GM12878 (cell line): Measurements from ENCODE around the gene ITGA5. TPM values are rescaled to one million over a fixed set of nuclear protein-coding genes. Genes with fewer than 3 reads are reported as not detected.

Source experiments
- ATAC-seq: fragments of 200-7000 bp; cut with Tn5 transposase; 3 replicates; pipeline ENCODE4 v1.9.1; 2020; ENCODE audit warnings: mild to moderate bottlenecking, moderate library complexity
- BruUV-seq: library from RNA; stranded (reverse); fragments of 400-500 nt; replicated peaks from 2 replicates; lab custom pipeline; 2021; lab: Mats Ljungman, UMichigan
- CTCF ChIA-PET: fragments of 300-600 bp; sonication (Branson Sonifier 250); formaldehyde crosslinking; extraction: SDS; loops from one replicate; lab custom pipeline; 2021; ENCODE audit warnings: inconsistent platforms; lab: Yijun Ruan, JAX
- POLR2A ChIA-PET: fragments of 350-600 bp; formaldehyde crosslinking; extraction: SDS; loops from one replicate; lab custom pipeline; 2021; ENCODE audit warnings: inconsistent platforms; lab: Charles Lee
- RAD21 ChIA-PET: fragments of 300-600 bp; sonication (Branson Sonifier 250); formaldehyde crosslinking; loops from one replicate; lab custom pipeline; 2023; ENCODE audit warnings: antibody characterized with exemption; ENCODE audit not compliant: unreplicated experiment; lab: Charles Lee
- SMC1A ChIA-PET: fragments of 300-600 bp; sonication (Branson Sonifier 250); formaldehyde crosslinking; loops from one replicate; lab custom pipeline; 2023; ENCODE audit not compliant: unreplicated experiment, uncharacterized antibody; lab: Charles Lee
- DNase-seq: peaks from one replicate; pipeline ENCODE4 v3.0.0-alpha.2; 2011; ENCODE audit warnings: low read depth, low spot score
- FAIRE-seq: peaks from 3 replicates; lab custom pipeline; 2011; peaks lifted over from hg19 to GRCh38; lab: Jason Lieb, UNC
- H2AFZ ChIP-seq: 2 replicates; pipeline ENCODE4 v1.6.0; 2011; ENCODE audit warnings: low read depth, low read length, control low read depth; ENCODE audit not compliant: control insufficient read depth
- H3K27ac ChIP-seq: 2 replicates; pipeline ENCODE4 v1.5.1; 2011; ENCODE audit warnings: control low read depth; ENCODE audit not compliant: control insufficient read depth, insufficient read depth
- H3K27me3 ChIP-seq, 2 experiments: replicated peaks in 1 of 2; 2 replicates each; pipeline versions ENCODE4 v1.6.0 to v1.6.1; 2011; ENCODE audit warnings: low read length in 1 of 2; ENCODE audit not compliant: control insufficient read depth in 2 of 2, insufficient read depth in 2 of 2
- H3K36me3 ChIP-seq, 2 experiments: 2 replicates each; pipeline ENCODE4 v1.5.1; 2011; ENCODE audit warnings: low read length in 1 of 2; ENCODE audit not compliant: control insufficient read depth in 2 of 2, insufficient read depth in 2 of 2
- H3K4me1 ChIP-seq: 2 replicates; pipeline ENCODE4 v1.6.1; 2011; ENCODE audit warnings: mild to moderate bottlenecking, low read length, moderate library complexity, mixed read lengths; ENCODE audit not compliant: control insufficient read depth, insufficient read depth
- H3K4me2 ChIP-seq: 2 replicates; pipeline ENCODE4 v1.6.0; 2011; ENCODE audit warnings: control low read depth; ENCODE audit not compliant: control insufficient read depth, insufficient read depth
- H3K4me3 ChIP-seq: fragments of 200-600 bp; sonication (generic); 2 replicates; pipeline ENCODE4 v1.5.1; 2016
- H3K79me2 ChIP-seq: 2 replicates; pipeline ENCODE4 v1.6.0; 2011; ENCODE audit warnings: low read length; ENCODE audit not compliant: control insufficient read depth, insufficient read depth
- H3K9ac ChIP-seq: 2 replicates; pipeline ENCODE4 v1.8.0; 2011; ENCODE audit warnings: low read length, control low read depth, mixed read lengths; ENCODE audit not compliant: control insufficient read depth, insufficient read depth
- H3K9me3 ChIP-seq: replicated peaks from 3 replicates; pipeline ENCODE4 v1.5.1; 2011; ENCODE audit warnings: mild to moderate bottlenecking, low read length; ENCODE audit not compliant: control insufficient read depth, insufficient read depth
- H4K20me1 ChIP-seq: 2 replicates; pipeline ENCODE4 v1.6.0; 2011; ENCODE audit not compliant: control insufficient read depth, insufficient read depth
- BHLHE40 ChIP-seq, 2 experiments: fragments of 450-650 bp in 1 of 2; IDR thresholded peaks; 2 replicates each; pipeline ENCODE4 v1.6.1; 2011 to 2017; ENCODE audit warnings: low read depth in 2 of 2, borderline replicate concordance in 1 of 2, improper control_type of control experiment in 1 of 2, low read length in 1 of 2, mild to moderate bottlenecking in 1 of 2
- BRCA1 ChIP-seq: IDR thresholded peaks from 2 replicates; pipeline ENCODE4 v1.6.1; 2011; ENCODE audit warnings: low read depth, low read length, improper control_type of control experiment
- FOXK2 ChIP-seq: fragments of 450-650 bp; IDR thresholded peaks from 2 replicates; pipeline ENCODE4 v1.6.1; 2017; ENCODE audit warnings: mild to moderate bottlenecking, moderate library complexity
- JUND ChIP-seq: IDR thresholded peaks from 2 replicates; pipeline ENCODE4 v1.6.1; 2012; ENCODE audit warnings: low read depth, mild to moderate bottlenecking, low read length, improper control_type of control experiment, moderate library complexity
- PML ChIP-seq: IDR thresholded peaks from 2 replicates; pipeline ENCODE4 v1.6.1; 2012; ENCODE audit warnings: low read length, inconsistent platforms
- SMC3 ChIP-seq: IDR thresholded peaks from 2 replicates; pipeline ENCODE4 v1.6.1; 2011; ENCODE audit warnings: low read length, improper control_type of control experiment, borderline replicate concordance
- SPI1 ChIP-seq: IDR thresholded peaks from 2 replicates; pipeline ENCODE4 v1.6.1; 2011; ENCODE audit warnings: low read depth, mild to moderate bottlenecking, low read length, moderate library complexity, borderline replicate concordance; ENCODE audit not compliant: insufficient read depth
- WGBS: methylation state at CpG from one replicate; pipeline ENCODE4 v1.1.6; 2016; ENCODE audit warnings: low lambda C conversion rate; ENCODE audit not compliant: insufficient replicate concordance, insufficient coverage; ENCODE audit errors: missing lambda C conversion rate; 5-methylcytosine and 5-hydroxymethylcytosine counted together
- in situ Hi-C: fragments of 300-500 bp; cut with MboI; formaldehyde crosslinking; loops from 9 replicates; pipeline ENCODE4 v1.14.3; 2018; ENCODE audit warnings: mixed read lengths
- intact Hi-C: fragments of 100-400 bp; cut with micrococcal nuclease; formaldehyde crosslinking; loops from one replicate; pipeline ENCODE4 v1.14.2; 2022; ENCODE audit not compliant: unreplicated experiment
- polyA plus RNA-seq, 11 experiments: library from polyadenylated mRNA; depleted of rRNA in 4 of 11; unstranded in 6 of 11; stranded (reverse) in 5 of 11; fragments of >200 nt; fragmentation: Nextera tagmentation in 4 of 11; fragmentation: Illumina TruSeq in 1 of 11; extraction: Ambion mirVana in 4 of 11; extraction: Trizol in 1 of 11; gene quantifications; 1 replicate in 1 of 11; 2 replicates in 10 of 11; pipeline versions ENCODE4 v1.2.1 to v1.2.3, GENCODE V29; 2011 to 2016; ENCODE audit warnings: inconsistent platforms in 2 of 11, missing spikeins in 2 of 11, low read depth in 1 of 11
- total RNA-seq, 4 experiments: library from RNA; depleted of rRNA in 3 of 4; stranded (reverse); fragments of >200 nt in 3 of 4; fragmentation: Illumina TruSeq in 1 of 4; extraction: Trizol in 1 of 4; gene quantifications; 2 replicates each; pipeline versions ENCODE4 v1.2.1 to v1.2.3, GENCODE V29; 2013 to 2021
- TF ChIP-seq, protein P1 (sequence below), 3 experiments: IDR thresholded peaks in 2 of 3; conservative IDR thresholded peaks in 1 of 3; 2 replicates each; pipeline ENCODE4 v1.5.1; 2011; ENCODE audit warnings: low read depth in 3 of 3, low read length in 3 of 3, mild to moderate bottlenecking in 3 of 3, control low read depth in 2 of 3, moderate library complexity in 2 of 3, inconsistent platforms in 1 of 3, mixed read lengths in 1 of 3; ENCODE audit not compliant: control insufficient read depth in 2 of 3, insufficient read depth in 1 of 3; ENCODE audit errors: extremely low read depth in 1 of 3
- TF ChIP-seq, protein P2 (sequence below): fragments of 450-650 bp; IDR thresholded peaks from 2 replicates; pipeline ENCODE4 v1.6.1; 2017; ENCODE audit warnings: mild to moderate bottlenecking, low read depth, inconsistent platforms; ENCODE audit not compliant: poor library complexity, severe bottlenecking
- TF ChIP-seq, protein P3 (sequence below): IDR thresholded peaks from 2 replicates; pipeline ENCODE4 v1.6.1; 2012; ENCODE audit warnings: improper control_type of control experiment, low read depth, low read length; ENCODE audit not compliant: insufficient replicate concordance
- TF ChIP-seq, protein P4 (sequence below): IDR thresholded peaks from 2 replicates; pipeline ENCODE4 v1.6.1; 2011; ENCODE audit warnings: low read depth, low read length, improper control_type of control experiment, borderline replicate concordance

ITGA5 gene
- total and polyA plus RNA-seq, 10 of the 15 experiments (the other 5 are each of a cell fraction or from before 2014, with no cell fraction given), result 0.15 to 22.5 (median 0.61) TPM

DNA sequence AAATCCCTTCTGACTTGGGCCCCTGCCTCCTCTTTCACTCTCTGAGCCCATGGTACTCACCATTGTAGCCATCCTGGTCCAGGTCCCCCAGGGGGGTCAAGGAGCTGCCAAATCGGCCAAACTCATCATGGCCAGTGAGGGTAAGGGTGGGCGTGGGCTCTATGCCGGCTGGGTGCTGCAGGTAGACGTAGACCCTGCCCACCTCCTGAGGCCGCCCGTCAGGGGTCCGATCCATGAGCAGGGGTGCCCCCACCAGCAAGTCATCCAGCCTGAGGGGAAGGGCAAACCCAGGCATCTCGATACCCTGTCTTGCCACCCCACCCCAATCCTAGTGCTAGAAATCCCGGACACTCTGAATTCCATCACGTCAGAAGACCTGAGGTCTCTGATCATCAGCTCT lies 14.0 kb downstream of the ITGA5 start:
- no peak overlapping the region for H3K4me2 ChIP-seq
- H3K9me3 ChIP-seq, result no peaks in the 10 kb centered on the region
- ChIA-PET SMC1A (interaction anchor here (1.0 to 12.3 kb wide), 2 partner anchors 10 to 33 kb away, joined by 3 to 469 read pairs; no protein-coding TSS in a partner anchor), POLR2A (interaction anchor here (0.6 kb wide), 1 partner anchor 100 kb away, joined by 3 read pairs; no protein-coding TSS in a partner anchor), RAD21 (no interaction called here)
- H3K79me2 ChIP-seq, result no peaks in the 10 kb centered on the region
- BruUV-seq, result no TSS peak
- H4K20me1 ChIP-seq, result no peaks in the 10 kb centered on the region
- H3K4me3 ChIP-seq, result no peak overlapping the region
- H3K36me3 ChIP-seq, result no peaks in the 10 kb centered on the region
- 39% methylated on average over 7 of the region's 10 CpGs for whole genome bisulfite sequencing
- no peaks in the 10 kb centered on the region; a peak in 1 of 4 replicates for H3K27me3 ChIP-seq
- no peak overlapping the region for H2AFZ ChIP-seq
- TF ChIP-seq, protein P1, sequence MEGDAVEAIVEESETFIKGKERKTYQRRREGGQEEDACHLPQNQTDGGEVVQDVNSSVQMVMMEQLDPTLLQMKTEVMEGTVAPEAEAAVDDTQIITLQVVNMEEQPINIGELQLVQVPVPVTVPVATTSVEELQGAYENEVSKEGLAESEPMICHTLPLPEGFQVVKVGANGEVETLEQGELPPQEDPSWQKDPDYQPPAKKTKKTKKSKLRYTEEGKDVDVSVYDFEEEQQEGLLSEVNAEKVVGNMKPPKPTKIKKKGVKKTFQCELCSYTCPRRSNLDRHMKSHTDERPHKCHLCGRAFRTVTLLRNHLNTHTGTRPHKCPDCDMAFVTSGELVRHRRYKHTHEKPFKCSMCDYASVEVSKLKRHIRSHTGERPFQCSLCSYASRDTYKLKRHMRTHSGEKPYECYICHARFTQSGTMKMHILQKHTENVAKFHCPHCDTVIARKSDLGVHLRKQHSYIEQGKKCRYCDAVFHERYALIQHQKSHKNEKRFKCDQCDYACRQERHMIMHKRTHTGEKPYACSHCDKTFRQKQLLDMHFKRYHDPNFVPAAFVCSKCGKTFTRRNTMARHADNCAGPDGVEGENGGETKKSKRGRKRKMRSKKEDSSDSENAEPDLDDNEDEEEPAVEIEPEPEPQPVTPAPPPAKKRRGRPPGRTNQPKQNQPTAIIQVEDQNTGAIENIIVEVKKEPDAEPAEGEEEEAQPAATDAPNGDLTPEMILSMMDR (IDR thresholded peaks at IDR 0.05 in 2 of 3, conservative IDR thresholded peaks at IDR 0.05 in 1 of 3; ENCODE audit: control insufficient read depth in 2 of 3, extremely low read depth in 1 of 3, insufficient read depth in 1 of 3, low read depth in 3 of 3, low read length in 3 of 3), result no peak
- TF ChIP-seq SPI1 (no peak), FOXK2 (no peak), BHLHE40 (IDR thresholded peaks at IDR 0.05; ENCODE audit: borderline replicate concordance in 1 of 2, low read depth in 2 of 2, low read length in 1 of 2) (no peak), SMC3 (no peak), PML (no peak), BRCA1 (no peak), JUND (no peak)
- TF ChIP-seq, protein P2, sequence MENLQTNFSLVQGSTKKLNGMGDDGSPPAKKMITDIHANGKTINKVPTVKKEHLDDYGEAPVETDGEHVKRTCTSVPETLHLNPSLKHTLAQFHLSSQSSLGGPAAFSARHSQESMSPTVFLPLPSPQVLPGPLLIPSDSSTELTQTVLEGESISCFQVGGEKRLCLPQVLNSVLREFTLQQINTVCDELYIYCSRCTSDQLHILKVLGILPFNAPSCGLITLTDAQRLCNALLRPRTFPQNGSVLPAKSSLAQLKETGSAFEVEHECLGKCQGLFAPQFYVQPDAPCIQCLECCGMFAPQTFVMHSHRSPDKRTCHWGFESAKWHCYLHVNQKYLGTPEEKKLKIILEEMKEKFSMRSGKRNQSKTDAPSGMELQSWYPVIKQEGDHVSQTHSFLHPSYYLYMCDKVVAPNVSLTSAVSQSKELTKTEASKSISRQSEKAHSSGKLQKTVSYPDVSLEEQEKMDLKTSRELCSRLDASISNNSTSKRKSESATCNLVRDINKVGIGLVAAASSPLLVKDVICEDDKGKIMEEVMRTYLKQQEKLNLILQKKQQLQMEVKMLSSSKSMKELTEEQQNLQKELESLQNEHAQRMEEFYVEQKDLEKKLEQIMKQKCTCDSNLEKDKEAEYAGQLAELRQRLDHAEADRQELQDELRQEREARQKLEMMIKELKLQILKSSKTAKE, result no peak
- TF ChIP-seq, protein P3, sequence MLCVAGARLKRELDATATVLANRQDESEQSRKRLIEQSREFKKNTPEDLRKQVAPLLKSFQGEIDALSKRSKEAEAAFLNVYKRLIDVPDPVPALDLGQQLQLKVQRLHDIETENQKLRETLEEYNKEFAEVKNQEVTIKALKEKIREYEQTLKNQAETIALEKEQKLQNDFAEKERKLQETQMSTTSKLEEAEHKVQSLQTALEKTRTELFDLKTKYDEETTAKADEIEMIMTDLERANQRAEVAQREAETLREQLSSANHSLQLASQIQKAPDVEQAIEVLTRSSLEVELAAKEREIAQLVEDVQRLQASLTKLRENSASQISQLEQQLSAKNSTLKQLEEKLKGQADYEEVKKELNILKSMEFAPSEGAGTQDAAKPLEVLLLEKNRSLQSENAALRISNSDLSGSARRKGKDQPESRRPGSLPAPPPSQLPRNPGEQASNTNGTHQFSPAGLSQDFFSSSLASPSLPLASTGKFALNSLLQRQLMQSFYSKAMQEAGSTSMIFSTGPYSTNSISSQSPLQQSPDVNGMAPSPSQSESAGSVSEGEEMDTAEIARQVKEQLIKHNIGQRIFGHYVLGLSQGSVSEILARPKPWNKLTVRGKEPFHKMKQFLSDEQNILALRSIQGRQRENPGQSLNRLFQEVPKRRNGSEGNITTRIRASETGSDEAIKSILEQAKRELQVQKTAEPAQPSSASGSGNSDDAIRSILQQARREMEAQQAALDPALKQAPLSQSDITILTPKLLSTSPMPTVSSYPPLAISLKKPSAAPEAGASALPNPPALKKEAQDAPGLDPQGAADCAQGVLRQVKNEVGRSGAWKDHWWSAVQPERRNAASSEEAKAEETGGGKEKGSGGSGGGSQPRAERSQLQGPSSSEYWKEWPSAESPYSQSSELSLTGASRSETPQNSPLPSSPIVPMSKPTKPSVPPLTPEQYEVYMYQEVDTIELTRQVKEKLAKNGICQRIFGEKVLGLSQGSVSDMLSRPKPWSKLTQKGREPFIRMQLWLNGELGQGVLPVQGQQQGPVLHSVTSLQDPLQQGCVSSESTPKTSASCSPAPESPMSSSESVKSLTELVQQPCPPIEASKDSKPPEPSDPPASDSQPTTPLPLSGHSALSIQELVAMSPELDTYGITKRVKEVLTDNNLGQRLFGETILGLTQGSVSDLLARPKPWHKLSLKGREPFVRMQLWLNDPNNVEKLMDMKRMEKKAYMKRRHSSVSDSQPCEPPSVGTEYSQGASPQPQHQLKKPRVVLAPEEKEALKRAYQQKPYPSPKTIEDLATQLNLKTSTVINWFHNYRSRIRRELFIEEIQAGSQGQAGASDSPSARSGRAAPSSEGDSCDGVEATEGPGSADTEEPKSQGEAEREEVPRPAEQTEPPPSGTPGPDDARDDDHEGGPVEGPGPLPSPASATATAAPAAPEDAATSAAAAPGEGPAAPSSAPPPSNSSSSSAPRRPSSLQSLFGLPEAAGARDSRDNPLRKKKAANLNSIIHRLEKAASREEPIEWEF, result no peak
- TF ChIP-seq, protein P4, sequence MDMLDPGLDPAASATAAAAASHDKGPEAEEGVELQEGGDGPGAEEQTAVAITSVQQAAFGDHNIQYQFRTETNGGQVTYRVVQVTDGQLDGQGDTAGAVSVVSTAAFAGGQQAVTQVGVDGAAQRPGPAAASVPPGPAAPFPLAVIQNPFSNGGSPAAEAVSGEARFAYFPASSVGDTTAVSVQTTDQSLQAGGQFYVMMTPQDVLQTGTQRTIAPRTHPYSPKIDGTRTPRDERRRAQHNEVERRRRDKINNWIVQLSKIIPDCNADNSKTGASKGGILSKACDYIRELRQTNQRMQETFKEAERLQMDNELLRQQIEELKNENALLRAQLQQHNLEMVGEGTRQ, result no peak
- TF ChIP-seq, all 136 proteins: peak for 0
- no peak for DNase-seq
- H3K9ac ChIP-seq, result no peak overlapping the region
- intact Hi-C loops (no loop called here), in situ Hi-C loops (no loop called here)
- H3K27ac ChIP-seq, result no peak overlapping the region
- ATAC-seq, result no peak
- H3K4me1 ChIP-seq, result no peaks in the 10 kb centered on the region
- no peak for FAIRE-seq
- CTCF ChIA-PET, result interaction anchor here (0.5 to 12.3 kb wide), 4 partner anchors 9 to 1896 kb away, joined by 3 to 1071 read pairs (median 129); partner anchors contain the start of gene ITGA5
